ENCODE measurements around the gene ZSWIM6.

ZSWIM6 gene

DNA sequence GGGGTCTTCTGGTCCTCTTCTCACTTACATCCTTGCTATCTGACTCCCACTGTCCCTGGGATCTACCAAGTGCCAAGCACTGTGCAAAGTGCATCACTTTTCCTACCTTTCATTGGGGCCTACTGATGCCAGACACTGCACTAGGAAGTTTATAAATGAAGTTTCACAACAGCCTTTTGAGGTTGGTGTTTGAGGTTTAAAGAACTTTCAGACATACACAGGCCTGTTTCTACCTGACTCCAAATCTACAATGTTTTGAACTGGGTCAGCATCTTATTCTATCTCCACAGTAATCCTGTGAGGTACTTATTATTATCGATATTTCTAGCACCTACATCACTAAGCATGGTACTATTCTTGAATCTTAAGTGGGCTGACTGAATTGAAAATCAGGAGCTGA, 227.7 kb downstream of the ZSWIM6 start:
- DNase-seq, result no peak

DNA sequence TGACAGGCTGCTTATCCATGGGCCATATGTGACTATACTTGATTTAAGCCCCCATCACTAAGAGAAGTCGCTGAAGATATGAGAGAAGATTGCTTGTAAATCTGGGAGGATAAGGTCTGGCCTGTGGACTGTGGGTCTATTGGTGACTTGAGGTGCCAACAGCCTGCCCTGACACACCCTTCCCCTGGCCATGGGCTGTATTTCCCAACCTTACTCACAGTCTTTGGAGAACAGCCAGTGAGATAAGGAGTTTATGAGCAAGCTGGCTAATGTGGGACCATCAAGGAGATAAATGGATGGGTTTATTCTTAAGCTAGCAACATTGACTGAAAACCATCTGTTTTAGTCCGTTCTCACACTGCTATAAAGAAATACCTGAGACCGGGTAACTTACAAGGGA, 231.3 kb downstream of the ZSWIM6 start:
- DNase-seq, result no peak

DNA sequence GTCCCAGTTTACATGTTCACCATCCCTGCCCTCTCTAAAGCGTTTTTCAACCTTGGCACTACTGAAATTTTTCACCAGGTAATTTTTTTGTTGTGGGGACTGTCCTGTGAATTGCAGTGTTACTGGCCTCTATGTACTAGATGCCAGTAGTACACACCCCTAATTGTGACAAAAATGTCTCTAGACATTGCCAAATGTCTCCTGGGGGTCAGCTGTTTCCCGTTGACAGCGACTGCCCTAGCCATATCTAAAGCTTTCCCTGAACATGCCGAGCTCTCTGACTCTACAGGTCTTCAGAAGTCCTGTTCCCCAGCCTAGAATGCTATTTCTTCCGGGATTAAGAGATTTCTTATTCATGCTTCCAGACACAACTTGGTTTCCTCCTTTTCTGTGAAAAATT, 235.3 kb downstream of the ZSWIM6 start:
- DNase-seq, result no peak

DNA sequence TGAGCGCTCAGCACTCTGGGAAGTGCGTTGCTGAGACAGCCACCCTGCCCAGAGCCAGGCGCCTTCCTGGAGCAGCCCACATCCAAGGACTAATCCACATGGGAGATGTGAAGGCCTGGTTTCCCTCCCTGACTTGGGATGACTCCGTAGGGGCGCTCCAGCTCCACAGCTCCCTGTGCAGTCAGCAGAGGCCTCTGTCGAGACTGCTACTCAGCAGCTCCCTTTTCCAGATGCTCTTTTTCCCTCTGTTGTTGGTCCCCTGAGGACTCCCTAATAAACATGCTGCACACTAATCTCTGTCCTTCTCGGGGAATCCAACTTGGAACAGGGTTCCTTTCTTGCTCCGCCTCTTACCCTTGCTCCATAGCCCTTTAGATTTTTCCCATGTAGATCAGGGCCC, 237.3 kb downstream of the ZSWIM6 start:
- DNase-seq, result no peak

DNA sequence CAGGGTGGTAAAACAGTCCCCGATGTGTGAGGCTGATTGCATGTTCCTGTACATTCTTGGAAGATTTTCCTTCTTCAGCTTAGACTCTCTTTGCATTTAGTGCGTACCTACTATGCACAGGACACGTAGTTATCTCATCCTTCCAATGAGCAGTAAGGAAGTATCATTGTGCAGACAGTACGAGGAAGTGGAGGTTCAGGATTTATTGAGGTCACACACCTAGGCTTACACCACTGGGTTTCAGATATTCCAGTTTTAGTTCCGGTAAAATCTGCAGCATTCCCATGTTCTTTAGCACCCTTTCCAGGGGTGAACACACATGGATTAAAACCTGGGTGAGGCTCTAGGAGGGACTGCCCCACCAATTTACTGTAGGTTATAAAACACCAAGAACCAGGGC, 238.7 kb downstream of the ZSWIM6 start:
- DNase-seq, result no peak

DNA sequence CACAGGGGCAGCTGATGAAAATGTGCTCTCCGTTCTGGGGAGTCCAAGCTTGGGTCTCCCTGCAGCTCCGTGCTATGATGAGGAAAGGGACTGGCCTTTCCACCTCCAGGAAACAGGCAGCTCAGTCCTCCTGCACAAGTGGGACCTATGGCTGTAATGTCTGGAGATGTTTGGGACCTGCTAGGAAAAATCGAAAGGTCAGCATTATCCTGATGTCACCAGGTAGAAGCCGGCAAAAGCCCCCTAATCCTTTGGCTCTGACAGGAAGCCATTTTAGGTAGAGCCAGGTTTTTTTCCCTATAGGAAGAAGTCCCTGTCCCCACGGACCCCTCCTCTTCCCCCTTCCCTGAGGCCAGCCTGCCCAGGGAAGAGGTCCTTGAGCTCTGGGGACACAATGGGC, 240.9 kb downstream of the ZSWIM6 start:
- no peak for DNase-seq

DNA sequence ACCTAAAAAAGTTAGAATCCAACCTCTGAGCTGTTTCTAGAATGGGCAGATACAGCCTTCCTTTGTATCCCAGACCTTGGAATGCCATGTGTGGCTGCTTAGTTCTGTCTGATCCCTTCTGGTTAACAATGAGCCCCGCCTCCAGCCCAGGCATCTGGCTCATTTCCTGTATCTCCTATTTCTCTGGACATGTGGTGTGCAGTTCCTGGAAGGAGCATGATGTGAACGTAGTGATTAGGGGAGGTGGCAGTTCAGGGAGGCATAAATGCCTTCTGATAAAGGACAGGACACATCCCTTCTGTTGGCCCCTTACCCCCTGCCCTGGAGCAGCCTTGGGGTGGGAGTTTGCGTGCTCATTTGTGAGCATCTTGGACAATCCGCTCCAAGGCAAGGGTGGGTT, 243.0 kb downstream of the ZSWIM6 start:
- no peak for DNase-seq

DNA sequence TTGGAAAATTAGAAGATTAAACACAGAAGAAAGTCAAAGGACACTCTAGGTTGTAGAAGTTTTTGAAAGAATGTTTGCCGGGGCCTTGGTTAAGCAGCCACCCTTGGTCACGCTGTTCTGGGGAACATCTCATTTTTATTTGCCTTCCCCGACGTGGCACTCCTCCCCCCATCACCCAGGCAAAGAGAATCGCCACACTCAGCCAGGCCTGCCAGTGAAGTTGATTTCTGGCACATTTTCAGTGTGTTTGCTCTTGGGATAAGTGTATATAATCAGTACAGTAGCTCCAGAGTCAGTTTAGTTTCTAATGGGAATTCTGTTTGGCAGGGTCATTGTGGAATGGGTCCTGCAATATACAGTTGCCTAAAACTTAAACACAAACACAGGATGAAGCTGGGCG, 243.5 kb downstream of the ZSWIM6 start:
- DNase-seq, result no peak

DNA sequence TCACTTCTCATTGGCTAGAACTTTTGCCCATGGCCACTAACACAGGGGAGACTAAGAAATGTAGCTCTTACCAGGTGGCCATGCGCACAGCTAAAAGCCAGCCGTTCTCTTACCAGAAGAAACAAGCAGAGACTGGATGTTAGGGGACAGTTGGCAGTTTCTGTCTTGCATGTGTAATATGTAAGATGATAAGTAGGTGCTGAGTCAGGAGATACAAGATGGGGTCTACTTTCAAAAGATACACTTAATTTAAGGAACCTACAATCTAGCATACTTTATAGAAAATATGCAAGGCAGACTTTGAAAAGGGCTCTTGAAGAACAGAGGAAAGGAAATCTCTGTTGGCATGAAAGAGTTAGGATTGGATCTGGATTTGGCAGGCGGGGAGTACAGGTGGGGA, 244.5 kb downstream of the ZSWIM6 start:
- DNase-seq, result no peak

DNA sequence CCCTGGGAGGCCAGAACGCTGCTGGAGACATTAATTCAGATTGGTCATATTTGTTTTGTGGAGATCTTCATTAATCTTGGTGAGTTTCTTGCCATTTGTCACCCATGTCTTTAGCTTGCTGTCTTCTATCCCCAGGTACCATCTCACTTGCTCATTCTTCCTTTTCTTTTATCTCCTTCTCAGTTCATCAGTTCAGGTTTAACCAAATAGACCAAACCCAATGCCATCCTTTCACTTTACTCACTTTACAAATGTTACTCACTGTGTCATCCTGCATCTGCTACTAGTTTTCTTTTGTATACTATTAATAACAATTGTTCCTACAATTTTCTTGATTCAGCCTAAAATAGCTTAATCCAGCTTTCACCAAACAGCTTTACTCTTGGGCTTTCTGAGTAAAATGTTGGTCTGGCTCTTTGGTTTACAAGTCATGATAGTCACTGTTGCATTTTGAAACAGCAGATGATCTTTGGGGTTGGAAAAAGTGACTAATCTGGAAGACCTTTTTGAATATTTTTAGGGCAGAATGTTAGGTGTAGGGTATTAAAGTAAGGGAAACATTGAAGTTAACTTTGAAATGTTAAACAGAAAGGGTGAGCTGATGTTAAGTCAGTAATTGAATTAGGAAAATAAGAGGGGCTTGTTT, 246.9 kb downstream of the ZSWIM6 start:
- no peak for DNase-seq

DNA sequence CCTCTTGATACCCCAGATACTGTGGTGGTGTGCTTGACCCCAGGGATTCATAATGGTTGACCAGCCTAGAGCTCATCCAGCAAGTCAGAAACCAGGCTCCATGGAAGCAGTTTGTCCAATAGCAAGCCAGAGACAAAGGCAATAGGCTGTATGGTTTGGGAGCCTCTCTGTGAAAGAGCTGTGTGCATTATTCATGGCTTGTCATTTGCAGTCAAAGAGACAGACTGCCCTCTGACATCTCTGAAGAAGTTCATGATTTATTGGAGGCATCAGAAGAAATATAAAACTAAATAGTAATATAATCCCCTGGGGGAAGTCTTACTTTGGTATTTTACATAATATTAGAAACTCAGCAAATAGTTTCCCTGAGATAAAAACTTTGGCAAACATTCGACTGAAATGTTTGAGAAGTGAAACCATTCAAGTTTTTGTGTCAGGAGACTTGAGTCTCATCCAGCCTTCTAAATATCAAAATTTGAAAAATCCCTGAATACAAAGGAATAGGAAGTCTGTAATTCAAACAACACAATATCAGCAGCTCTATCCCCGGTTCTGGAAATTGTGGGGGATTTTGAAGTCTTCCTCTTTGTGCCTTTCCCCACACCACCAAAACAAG, 250.3 kb downstream of the ZSWIM6 start:
- no peak for DNase-seq

DNA sequence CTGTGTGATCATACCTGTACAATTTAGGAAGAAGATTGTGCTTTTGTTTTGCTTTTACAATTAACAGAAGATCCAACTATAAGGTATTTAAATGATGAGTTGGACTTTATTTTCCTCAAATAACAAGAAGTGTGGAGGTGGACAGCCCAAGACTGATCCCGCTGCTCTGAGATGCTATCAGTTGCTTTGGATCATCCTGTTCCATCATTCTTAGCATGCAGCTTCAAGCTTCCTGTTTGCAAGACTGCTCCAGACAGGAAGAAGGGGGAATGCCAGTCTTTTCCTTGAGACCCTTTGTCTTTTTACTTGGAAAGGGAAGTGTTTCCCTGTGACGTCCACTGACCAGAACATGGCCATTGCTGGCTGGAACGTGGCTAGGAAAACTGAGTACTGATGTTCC, 250.8 kb downstream of the ZSWIM6 start:
- no peak for DNase-seq

DNA sequence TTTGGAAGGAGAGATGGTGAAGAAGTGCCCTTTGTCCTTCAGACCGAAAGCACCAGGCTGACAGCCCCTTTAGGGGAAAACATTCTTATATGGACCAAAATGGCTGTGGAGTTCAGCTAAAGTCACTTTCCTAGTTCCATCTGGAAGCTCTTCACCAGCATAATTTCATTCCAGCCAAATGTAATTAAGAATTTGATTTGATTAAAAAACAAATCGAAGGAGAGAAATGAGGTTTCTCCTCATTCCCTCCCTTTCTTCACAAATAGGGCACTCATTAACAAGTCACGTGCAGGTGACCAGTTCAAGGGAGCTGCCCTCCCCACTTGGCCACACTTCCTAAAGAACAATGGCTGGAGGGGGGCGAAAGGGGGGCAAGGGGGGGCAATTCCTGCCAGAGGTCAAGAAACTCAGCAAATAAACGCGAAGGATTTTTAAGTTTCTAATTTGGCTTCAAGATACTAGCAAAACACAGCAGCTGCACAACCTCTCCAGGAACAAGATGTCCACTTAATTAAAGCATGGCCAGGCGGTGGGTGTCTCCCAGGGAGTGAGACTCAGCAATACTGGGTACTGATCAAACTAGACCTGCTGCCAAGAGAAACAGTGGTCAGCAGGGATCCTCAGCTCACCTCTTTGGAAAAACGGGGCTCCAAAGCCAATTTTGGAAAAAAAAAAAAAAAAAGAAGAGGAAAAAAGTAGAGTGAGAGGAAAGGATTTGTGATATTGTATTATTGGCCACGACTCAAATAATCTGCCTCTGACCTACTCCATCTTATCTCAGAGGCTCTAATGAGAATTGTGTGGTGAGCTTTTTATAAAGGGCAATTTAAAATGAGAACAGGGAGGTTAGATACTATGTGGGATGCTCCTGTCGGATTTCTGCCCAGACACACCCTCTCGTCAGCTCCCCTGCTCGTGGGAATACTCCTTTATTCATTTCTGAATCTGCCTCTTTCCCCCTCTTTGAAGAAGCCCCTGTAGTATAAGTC, 254.3 kb downstream of the ZSWIM6 start:
- DNase-seq, result no peak

DNA sequence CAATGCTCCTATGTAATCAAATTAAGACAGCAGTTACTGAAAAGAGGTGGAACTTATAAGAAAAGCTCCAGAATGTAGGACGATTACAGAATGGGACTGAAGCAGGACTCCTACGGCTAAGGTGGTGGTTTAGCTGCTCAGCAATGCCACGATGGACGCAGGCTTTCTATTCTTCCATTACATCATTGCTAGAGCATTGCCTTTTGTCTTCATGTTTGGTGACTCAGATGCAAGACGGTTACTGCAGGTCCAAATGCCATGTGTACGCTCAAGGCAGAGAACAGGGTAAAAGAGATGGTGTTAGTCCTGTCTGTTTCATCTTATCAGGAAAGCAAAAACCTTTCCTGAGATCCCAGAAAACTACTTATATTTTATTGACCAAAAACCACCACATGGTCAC, 255.1 kb downstream of the ZSWIM6 start:
- DNase-seq, result no peak

DNA sequence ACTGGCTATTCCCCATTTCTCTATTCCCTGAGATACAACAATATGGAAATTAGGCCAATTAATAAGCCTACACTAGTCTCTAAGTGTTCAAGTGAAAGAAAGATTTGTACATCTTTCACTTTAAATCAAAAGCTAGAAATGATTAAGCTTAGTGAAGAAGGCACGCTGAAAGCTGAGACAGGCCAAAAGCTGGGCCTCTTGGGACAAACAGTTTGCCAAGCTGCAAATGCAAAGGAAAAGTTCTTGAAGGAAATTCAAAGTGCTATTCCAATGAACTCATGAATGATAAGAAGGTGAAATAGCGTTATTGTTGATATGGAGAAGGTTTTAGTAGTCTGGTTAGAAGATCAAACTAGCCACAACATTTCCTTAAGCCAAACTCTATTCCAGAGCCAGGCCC, 256.2 kb downstream of the ZSWIM6 start:
- no peak for DNase-seq

DNA sequence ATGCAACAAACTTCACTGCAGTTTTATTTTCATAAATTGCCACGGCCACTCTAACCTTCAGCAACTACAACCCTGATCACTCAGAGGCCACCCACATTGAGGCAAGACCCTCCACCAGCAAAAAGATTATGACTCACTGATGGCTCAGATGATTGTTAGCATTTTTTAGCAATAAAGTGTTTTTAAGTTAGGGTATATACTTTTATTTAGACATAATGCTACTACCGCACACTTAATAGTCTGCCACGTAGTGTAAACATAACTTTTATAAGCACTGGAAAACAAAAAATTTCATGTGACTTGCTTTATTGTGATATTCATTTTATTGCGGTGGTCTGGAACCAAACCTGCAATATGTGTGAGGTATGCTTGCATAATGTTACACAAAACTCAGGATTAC, 257.9 kb downstream of the ZSWIM6 start:
- DNase-seq, result no peak

DNA sequence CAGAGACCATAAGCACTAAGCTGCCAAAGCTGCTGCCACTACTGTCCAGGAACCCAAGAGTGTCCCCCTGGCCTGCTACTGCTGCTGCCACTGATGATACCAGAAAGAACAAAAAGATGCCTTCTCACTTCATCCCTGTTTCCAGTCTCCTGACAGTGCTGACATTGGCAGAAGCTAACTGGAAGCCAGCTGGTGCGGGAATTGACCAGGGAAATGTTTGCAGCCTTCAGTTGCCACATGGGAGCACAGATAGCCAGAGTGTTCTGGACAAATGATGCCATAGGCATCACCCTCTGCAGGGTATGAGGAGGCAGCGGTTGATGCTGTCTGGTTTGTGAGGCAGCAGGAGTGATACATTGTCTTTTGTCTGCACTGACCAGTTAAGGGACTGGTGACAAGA, 258.4 kb downstream of the ZSWIM6 start:
- no peak for DNase-seq

DNA sequence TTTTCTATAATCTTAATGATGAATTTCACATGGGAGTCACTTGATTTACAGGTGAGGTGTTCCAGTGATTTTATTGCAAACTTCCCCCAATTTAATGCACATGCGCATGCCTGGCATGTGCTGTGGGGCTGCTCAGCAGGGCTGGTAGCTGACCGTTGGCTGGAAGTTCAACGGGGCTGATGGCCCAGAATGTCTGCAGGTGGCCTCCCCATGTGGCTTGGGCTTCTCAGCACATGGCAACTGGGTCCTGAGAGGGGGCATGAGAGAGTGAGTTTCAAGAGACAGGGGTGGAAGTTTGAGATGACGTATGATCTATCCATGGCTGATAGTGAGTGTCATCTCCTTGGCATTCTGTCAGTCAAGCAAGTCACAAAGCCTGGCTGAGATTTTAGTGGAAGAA, 259.8 kb downstream of the ZSWIM6 start:
- DNase-seq, result no peak

DNA sequence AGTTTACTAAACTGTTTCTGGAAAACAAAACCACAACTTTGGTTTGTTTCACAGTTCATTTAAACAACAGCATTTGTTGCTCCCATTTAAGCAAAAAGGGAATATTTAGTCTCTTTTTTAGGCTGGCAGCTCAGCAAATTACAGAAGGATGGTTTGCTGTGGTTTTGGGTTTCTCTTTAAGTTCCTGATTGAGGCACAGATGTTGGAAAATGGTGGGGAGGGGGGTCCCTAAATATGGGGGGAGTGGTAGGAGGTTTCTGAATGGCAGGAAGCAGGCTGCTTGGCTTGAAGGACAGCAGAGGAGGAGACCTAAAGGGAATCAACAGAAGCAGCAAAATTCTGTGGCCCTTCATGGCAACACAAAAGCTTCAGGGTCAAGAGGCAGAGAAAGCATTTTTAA, 263.4 kb downstream of the ZSWIM6 start:
- no peak for DNase-seq
